GM20431 (cell line): ENCODE measurements around the gene P2RX5.

Experiments
- in situ Hi-C: fragments of 300-500 bp; cut with MseI, MboI; formaldehyde crosslinking; loops from one replicate; pipeline ENCODE4 v1.15.0; 2020; ENCODE audit warnings: low sequenced_read_pairs; ENCODE audit not compliant: unreplicated experiment

Gene P2RX5

DNA sequence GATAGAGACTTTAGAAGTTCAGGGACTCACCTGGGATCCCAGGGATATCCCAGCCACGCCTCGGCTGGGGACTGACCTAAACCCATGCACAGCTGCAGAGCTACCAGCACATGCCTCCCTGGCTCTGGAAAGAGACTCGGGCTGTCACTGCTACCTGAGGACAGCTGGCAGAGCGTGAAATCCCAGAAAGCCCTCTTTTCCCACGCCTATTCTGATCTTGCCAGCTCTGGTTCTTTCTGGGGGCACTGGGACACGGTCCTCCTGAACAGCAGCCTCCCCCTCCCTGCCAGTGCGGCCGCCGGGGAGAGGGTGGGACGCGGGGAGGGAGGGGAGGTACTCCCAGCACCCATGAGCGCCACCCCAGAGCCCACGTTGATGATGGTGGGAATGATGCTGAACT lies 10.8 kb downstream of the P2RX5 start:
- in situ Hi-C loops: no loop called here

- in situ Hi-C loops: no loop called here
Measured at GRCh38 chr17:3683054-3683511, 12.9 kb downstream of the P2RX5 start.

DNA sequence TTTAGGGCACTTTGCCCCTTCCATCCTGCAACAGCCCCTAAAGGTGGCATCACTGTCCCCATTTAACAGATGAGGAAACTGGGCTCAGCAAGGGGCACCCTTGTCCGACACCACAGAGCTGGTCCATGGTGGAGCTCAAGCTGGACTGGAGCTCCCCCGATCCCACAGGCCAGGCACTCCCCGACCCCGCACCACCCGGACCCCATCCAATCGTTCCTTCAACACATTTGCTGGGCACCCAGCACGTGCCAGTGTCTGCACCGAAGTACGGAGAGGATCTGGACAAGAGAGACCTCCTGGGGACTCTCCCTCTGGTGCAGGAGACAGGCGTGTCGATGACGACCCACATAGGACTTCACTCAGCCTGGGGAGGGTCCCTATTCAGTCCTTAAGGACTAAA lies 13.9 kb downstream of the P2RX5 start:
- in situ Hi-C loops: no loop called here

GRCh38 chr17:3681565-3681964 lies 14.4 kb downstream of the P2RX5 start:
- in situ Hi-C loops: no loop called here

- in situ Hi-C loops: no loop called here
Measured at GRCh38 chr17:3681057-3681456, 14.9 kb downstream of the P2RX5 start.

- in situ Hi-C loops: loop anchor here (10.0 kb wide), 1 partner anchor 55 kb away; no protein-coding TSS in a partner anchor
Measured at GRCh38 chr17:3679531-3680126, 16.3 kb downstream of the P2RX5 start.

DNA sequence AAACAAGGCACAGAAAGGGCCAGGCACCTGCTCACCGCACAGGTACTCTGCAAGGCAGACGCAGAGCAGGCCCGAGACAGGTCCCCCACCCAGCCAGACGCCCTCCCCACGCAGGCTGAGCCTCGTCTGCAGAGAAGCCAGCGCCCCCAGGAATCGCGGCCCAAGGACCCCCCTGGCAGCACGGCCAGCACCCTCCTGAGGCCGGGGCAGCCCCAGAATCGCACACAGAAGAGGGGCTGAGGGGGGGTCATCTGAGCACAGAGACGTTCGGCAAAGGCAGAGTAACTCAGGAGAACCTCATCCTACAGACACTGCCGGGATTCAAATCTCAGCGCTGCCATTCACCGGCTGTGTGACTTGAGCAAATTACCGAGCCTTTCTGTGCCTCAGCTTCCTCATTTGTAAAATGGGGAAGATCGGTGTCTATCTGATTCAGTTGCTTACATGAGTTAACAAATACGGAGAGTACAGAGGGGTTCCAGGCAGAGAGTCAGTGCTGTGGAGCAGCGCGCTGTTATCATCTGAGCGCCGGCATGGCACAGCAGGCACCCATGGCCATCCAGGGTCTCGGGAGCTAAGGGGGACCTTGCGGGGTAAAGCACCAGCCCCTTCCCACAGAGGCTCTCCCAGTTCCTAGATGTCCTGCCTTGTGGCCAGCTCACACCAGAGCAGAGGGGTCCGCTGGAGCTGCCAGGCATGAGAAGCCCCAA lies 17.0 kb downstream of the P2RX5 start:
- in situ Hi-C loops: loop anchor here (10.0 kb wide), 1 partner anchor 56 kb away; no protein-coding TSS in a partner anchor

DNA sequence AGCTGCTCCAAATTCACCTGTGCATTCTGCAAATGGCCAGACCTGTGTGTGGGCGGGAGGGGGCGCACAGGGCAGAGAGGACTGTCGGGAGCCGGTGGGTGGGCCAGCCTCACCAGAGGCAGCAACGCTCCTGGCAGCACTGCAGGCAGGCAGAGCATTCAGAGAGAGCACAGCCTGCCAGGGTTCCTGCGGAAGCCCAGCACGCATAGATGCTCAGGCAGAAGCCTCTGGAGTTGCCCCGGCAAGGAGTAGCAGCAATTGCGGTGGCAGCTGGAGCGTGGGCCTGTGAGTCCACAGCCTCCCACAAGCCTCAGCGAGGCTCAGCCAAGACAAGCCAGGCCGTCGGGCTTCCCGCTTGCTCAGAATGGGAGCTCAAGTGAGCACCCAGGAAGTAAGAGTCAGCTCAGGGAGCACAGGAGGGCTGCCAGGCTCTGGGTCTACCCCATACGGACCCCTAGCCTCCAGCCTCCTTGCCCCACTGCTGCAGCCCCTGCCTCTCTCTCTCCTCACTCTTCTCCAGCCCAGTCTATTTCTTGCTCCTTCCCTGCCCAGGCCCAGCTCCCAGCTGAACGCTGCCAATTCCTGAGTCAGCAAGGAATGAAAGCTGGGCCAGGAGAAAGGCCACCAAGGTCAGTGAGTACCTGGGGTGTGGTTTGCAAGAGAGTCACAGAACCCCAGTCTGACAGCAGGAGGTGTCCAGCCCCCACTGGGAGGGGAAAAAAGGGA lies 17.7 kb downstream of the P2RX5 start:
- in situ Hi-C loops: loop anchor here (10.0 kb wide), 1 partner anchor 57 kb away; no protein-coding TSS in a partner anchor

DNA sequence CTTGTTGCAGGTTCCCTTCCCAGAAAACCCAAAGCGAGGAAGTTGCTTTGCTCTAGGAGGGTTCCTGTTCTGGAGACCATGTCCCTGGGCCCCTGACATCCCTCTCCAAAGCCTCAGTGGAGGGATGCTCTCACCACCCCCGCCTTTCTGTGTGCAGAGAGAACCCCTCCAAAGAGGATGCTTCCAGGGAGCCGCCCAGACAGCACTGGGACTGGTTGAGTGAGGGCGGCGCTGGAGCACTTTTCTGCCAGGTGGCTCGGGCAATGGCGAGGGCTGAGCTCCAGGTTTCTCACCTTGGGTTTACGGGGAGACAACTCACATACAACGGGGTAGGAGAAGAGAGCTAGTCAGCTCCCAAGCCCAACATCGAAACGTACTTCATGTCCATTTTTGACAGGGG lies 20.1 kb downstream of the P2RX5 start:
- in situ Hi-C loops: loop anchor here (10.0 kb wide), 1 partner anchor 59 kb away; no protein-coding TSS in a partner anchor

- in situ Hi-C loops: loop anchor here (10.0 kb wide), 1 partner anchor 62 kb away; no protein-coding TSS in a partner anchor
Measured at GRCh38 chr17:3672571-3672970, 23.4 kb downstream of the P2RX5 start.

DNA sequence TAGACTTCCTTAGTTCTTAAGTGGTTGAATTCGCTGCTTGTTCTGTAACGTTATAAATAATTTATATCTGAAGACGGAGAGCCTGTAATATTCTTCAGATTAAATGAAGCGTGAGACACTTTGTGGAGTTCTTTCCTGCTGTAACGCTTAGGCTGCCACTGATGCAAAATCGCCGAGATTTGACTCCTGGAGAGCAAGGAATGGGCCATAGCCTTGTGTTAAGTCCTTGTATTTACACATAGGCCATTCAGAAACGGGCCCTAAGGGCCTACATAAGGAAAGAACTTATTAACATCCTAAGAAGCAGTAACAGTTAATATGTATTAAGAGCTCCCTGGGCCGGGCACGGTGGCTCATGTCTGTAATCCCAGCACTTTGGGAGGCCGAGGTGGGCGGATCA lies 26.4 kb downstream of the P2RX5 start:
- in situ Hi-C loops: no loop called here

DNA sequence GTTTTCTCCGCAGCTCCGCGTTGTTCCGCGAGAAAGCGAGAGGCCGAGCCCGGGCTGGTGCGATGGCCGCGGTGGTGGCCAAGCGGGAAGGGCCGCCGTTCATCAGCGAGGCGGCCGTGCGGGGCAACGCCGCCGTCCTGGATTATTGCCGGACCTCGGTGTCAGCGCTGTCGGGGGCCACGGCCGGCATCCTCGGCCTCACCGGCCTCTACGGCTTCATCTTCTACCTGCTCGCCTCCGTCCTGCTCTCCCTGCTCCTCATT lies 26.9 kb downstream of the P2RX5 start:
- in situ Hi-C loops: no loop called here

DNA sequence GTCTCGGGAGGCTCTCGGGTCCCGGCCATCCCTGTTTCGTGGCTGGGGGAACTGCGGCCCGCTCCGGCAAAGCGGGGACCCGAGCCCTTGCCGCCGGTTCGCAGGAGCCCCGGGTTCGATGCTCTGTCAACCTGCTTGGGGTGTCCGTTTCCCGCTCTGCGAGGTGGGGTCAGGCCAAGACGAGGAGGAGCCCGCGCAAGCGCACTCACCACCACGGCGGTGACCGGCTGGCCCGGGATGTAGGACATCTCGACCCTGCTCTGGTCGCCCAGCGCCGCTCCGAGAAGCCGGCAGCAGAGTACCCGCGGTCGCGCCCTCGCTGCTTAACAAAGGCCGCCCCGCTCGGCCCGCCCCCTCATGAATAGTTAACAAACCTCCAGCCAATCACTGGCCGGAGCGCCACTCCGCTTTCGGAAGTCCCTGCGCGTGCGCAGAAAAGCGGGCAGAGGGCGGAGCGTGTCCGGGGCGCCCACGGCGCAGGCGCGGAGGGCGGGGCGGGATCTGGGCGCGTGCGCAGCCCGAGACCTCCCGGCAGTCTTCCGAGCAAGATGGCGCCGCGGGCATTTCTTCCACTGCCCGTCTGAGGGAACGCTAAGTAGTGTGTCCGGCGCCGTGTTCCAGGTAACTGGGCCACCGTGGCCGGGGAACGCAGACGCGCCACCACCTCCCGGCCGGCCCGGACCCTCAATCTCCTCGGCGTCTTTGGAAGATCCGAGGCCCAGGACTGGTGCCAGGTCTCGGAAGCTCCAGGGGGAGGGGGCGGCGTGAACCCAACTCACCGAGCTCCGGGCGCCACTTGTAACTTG lies 27.5 kb downstream of the P2RX5 start, which contains the start of the genes EMC6 and TAX1BP3:
TSS of gene EMC6 (plus strand) at position 534 of the 806 bp plus-strand sequence. CDS start 335 bp downstream, outside the sequence.
TSS of gene TAX1BP3 (minus strand) at position 300 of the 806 bp plus-strand sequence. CDS start at position 248, 52 bp downstream.
- in situ Hi-C loops: no loop called here

DNA sequence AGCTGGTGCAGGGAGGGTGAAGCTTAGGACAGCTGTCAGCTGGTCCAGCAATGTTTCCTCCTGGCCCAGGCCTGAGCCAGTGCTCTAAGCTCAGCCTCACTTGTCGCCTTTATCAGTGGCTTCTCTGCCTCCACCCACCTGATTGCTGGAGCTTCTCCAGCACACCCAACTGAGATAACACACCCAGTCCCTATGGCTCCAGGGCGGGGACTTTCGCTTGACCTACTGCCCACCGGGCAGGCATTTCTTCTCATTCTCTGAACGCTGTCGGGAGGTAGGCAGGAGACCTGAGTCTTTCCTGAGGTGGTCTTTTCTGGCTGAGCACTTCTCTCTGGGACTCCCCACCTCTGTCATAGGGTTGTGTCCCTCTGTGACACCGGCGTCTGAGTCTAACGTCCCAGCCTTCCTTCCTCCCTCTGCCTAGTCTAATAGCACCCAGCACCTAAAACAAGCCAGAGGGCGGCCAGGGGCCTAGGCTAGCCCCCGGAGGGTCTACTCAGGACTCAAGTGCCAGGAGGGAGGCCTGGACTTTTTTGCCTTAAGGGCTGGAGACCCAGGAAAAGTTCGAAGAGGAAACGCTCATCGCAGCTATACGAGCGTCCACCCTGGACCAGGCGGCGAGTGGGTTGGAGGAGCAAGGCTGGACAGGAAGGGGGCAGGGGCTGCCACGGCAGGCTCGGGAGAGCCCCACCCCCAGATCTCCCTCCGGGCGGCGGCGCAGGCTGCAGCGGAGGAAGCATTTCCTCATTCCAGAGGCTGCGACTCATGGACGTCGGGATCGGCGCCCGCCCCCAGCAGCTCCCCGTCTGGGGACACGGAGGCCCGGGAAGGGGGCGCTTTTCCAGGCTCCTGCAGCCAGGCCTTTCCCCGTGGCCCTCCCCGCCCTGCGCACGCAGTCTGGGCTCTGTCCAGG lies 28.3 kb downstream of the P2RX5 start:
- in situ Hi-C loops: no loop called here

- in situ Hi-C loops: no loop called here
Measured at GRCh38 chr17:3666516-3666915, 29.4 kb downstream of the P2RX5 start.

- in situ Hi-C loops: no loop called here
Measured at GRCh38 chr17:3665834-3666233, 30.1 kb downstream of the P2RX5 start.

DNA sequence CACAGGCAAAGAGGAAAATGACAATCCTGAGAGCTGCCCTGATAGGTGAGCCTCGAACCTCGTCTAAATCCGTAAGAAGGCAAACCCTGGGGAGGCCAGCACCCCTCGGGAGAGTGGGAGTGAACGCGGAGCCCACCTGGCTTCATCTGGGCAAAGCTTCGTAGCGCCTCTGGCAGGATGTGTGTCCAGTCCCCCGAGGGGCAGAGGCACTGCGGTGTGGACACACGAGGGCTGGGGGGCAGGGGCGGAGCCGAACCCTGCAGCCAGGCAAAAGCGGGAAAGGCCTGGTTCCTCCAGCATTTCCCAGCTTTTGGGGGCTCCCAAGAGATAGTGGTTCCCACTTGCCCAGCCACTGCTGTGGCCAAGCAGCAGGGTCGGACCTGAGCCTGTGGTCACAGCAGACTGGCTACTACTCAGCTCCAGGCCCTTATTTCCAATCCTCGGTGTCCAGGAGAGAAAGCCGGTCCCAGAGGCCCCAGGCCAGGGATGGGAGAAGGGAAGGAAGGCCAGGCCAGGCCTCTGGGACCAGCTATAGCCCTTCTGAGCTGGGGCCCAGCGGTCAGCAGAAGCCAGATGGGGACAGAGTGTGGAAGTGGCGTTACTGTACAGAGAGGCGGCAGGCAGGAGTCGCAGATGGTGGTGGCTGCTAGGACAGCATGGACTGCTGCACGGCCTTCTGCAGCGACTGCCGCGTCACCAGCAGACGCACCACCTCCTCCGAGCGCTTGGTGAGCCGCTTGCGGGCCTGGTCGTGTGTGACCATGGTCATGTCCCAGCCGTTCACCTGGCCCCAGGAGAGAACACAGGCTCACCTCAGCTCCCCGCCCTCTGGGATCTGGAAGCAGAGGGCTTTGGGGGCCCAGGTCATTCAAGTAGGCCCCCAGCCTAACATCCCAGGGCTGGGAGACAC lies 32.6 kb downstream of the P2RX5 start:
- in situ Hi-C loops: no loop called here

GRCh38 chr17:3660311-3660891 lies 35.6 kb downstream of the P2RX5 start:
- in situ Hi-C loops: no loop called here
